Kidney epithelial cell (primary cell): ENCODE measurements around the gene EPHB3. TPM values are rescaled to one million over a fixed set of nuclear protein-coding genes. Genes with fewer than 3 reads are reported as not detected.

Source experiments
- DNase-seq: peaks from one replicate; pipeline ENCODE4 v3.0.0-alpha.2; 2010; ENCODE audit warnings: low read depth
- H3K27me3 ChIP-seq: 2 replicates; pipeline ENCODE4 v1.6.0; 2011; ENCODE audit warnings: low read length; ENCODE audit not compliant: control insufficient read depth, insufficient read depth
- H3K36me3 ChIP-seq: 2 replicates; pipeline ENCODE4 v1.5.1; 2011; ENCODE audit warnings: low read length; ENCODE audit not compliant: control insufficient read depth, insufficient read depth
- H3K4me3 ChIP-seq: 2 replicates; pipeline ENCODE4 v1.5.1; 2011; ENCODE audit warnings: low read depth, mild to moderate bottlenecking, control low read depth, low read length
- total RNA-seq: library from RNA; depleted of rRNA; stranded (reverse); fragments of >200 nt; gene quantifications from 2 replicates; pipeline ENCODE4 v1.2.3, GENCODE V29; 2015
- TF ChIP-seq, protein P1 (sequence below): IDR thresholded peaks from 2 replicates; pipeline ENCODE4 v1.5.1; 2011; ENCODE audit warnings: mild to moderate bottlenecking, moderate library complexity, low read length, control low read depth, inconsistent platforms; ENCODE audit not compliant: insufficient read depth, poor library complexity, severe bottlenecking

EPHB3 gene
- total RNA-seq, 1 donor from 2014 or later = 1.5 TPM

DNA sequence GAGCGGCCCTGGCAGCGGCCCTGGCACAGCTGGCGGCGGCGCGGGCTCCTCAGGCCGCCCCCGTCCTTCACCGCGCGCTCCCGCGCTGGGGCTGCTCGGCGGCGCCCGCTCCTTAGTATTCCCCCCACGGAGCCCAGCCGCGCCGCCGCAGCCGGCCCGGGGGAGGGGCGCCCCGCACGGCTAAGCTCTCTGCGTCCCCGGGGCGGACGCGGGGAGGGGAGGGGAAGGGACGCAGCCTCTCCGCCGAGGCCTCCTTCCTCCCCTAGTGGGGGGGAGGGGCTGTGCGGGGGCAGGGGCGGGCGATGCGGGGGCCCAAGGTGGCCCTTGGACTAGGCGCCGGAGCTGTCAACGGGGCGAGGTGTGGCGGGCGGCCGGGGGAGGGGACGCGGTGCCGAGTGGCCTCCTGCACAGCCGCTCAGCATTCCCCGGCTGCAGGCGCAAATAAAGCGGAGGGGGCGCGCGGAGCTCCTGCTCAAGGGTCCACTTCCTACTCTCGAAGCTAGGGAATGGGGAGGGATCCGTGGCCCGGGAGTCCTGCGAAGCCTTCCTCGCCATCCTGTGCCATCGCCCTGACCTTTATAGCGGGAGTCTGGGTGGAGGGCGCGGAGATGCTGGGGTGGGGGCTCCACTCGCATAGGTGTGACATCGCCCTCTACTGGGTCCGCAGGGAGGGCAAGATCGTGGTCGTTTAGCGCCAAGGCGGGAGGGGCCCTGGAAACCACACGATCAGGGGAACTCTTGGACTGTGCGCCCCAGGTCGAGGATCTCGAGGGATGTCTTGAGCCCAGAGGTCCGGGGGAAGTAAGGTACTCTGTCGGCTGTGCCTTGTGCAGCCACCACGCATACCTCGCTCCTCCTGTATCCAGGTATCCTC is 22.2 kb downstream of the EPHB3 start:
- H3K27me3 ChIP-seq = peaks cover 22% of the 10 kb centered on the region
- TF ChIP-seq, protein P1, sequence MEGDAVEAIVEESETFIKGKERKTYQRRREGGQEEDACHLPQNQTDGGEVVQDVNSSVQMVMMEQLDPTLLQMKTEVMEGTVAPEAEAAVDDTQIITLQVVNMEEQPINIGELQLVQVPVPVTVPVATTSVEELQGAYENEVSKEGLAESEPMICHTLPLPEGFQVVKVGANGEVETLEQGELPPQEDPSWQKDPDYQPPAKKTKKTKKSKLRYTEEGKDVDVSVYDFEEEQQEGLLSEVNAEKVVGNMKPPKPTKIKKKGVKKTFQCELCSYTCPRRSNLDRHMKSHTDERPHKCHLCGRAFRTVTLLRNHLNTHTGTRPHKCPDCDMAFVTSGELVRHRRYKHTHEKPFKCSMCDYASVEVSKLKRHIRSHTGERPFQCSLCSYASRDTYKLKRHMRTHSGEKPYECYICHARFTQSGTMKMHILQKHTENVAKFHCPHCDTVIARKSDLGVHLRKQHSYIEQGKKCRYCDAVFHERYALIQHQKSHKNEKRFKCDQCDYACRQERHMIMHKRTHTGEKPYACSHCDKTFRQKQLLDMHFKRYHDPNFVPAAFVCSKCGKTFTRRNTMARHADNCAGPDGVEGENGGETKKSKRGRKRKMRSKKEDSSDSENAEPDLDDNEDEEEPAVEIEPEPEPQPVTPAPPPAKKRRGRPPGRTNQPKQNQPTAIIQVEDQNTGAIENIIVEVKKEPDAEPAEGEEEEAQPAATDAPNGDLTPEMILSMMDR = peak; percentile 55
- H3K36me3 ChIP-seq = no peaks in the 10 kb centered on the region
- no peak for DNase-seq
- peak overlapping the region; percentile 48 for H3K4me3 ChIP-seq

DNA sequence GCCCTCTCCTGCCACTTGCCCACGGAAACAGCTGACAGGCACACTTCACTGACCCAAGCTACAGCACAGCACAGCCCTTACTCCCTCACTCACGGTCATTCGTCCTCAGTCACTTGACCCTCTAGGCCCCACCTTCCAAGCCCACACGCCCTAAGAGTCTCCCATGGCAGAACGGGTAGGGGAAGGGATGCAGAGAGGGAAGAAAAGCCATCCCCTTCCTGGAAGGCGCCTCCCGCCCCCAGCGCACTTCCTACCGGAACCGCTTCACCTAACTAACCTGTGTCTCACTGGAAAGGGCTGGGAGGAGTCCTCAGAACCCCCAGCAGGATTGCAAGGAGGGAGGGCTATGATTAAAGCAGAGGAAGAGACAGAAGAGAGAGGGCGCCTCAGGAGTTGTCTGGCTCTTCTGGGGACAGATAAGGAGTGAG is 22.9 kb downstream of the EPHB3 start:
- TF ChIP-seq, protein P1 = no peak
- peaks cover 22% of the 10 kb centered on the region for H3K27me3 ChIP-seq
- no peak for DNase-seq
- no peak overlapping the region for H3K4me3 ChIP-seq
- no peaks in the 10 kb centered on the region for H3K36me3 ChIP-seq

DNA sequence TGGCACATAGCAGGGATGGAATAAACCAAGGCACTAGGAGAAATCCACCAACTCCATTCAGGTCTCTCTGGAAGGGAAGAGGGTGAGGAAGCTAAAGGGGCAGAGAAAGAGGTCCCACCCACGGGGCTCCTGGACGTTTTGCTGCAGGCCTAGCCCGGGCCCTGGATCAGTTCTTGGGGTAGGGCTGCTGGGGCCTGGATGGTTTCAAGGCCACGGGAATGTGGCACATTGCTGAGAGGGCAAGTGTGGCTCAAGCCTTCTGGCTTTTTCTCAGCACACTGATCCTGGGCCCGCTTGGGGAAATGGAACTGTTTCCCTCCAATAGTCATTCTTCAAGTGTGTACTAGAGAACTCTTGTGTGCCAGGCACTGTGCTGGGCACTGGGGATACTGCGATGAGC is 24.0 kb downstream of the EPHB3 start:
- no peaks in the 10 kb centered on the region for H3K36me3 ChIP-seq
- H3K27me3 ChIP-seq = peaks cover 22% of the 10 kb centered on the region
- TF ChIP-seq, protein P1 = no peak

GRCh38 chr3:184586851-184587250 is 25.3 kb downstream of the EPHB3 start:
- Histone ChIP-seq H3K27me3 (peaks cover 22% of the 10 kb centered on the region), H3K36me3 (no peaks in the 10 kb centered on the region), H3K4me3 (no peak overlapping the region)
- TF ChIP-seq, protein P1 = no peak
- no peak for DNase-seq

More for the DNA sequence above, 24.0 kb downstream of the EPHB3 start:
- DNase-seq = no peak
- H3K4me3 ChIP-seq = no peak overlapping the region

DNA sequence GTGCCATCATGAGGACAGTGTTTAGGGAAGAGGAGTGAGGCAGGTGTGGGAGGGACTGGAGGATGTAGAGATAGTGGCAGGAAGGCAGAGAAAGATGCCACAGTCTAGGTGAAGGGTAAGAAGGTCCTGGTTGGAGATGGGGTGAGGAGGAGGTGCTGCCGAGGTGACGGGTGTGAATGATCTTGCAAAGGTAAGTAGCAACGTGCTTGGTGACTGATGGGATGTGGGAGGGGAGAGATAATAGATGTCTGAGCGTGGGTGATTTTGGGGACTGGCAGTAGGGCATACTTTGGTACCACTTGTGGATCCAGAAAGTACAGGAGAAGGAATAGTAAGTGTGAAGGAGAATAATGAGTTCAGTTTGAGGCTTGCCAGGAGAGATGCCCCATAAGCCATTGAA is 27.2 kb downstream of the EPHB3 start:
- no peaks in the 10 kb centered on the region for H3K36me3 ChIP-seq
- H3K4me3 ChIP-seq = no peak overlapping the region
- no peak for DNase-seq
- H3K27me3 ChIP-seq = peaks cover 19% of the 10 kb centered on the region
- TF ChIP-seq, protein P1 = no peak

- Histone ChIP-seq H3K36me3 (no peaks in the 10 kb centered on the region), H3K4me3 (no peak overlapping the region), H3K27me3 (peaks cover 13% of the 10 kb centered on the region)
- no peak for DNase-seq
- TF ChIP-seq, protein P1 = no peak
Measured at GRCh38 chr3:184590795-184591194, 29.2 kb downstream of the EPHB3 start.
